Measurements from ENCODE around the gene CHPF2.

- no peak for TF ChIP-seq POLR2AphosphoS5 (IDR thresholded peaks at IDR 0.05)
- TF ChIP-seq POLR2A (IDR thresholded peaks at IDR 0.05): no peak
Observed at GRCh38 chr7:151238924-151239836, 6.9 kb downstream of the CHPF2 start.
